Panc1 (cell line): ENCODE data around the gene CHI3L1. TPM values are rescaled to one million over a fixed set of nuclear protein-coding genes. Genes with fewer than 3 reads are reported as not detected.

Experiments
- ATAC-seq: fragments of 200-7000 bp; cut with Tn5 transposase; 2 replicates; pipeline ENCODE4 v1.9.1; 2020; ENCODE audit warnings: mild to moderate bottlenecking, moderate library complexity
- BruUV-seq: library from RNA; stranded (reverse); fragments of 400-500 nt; replicated peaks from 2 replicates; lab custom pipeline; 2021; lab: Mats Ljungman, UMichigan
- CTCF ChIA-PET: fragments of 300-600 bp; sonication (Branson Sonifier 250); formaldehyde crosslinking; loops from one replicate; lab custom pipeline; 2022; ENCODE audit warnings: antibody characterized with exemption; lab: Charles Lee
- POLR2A ChIA-PET: fragments of 300-600 bp; sonication (Branson Sonifier 250); formaldehyde crosslinking; loops from one replicate; lab custom pipeline; 2022; ENCODE audit warnings: antibody characterized with exemption; lab: Charles Lee
- DNase-seq: peaks from one replicate; pipeline ENCODE4 v3.0.0-alpha.2; 2010; ENCODE audit warnings: low read depth, low spot score
- H3K27ac ChIP-seq: 2 replicates; pipeline ENCODE4 v1.5.1; 2011; ENCODE audit warnings: mild to moderate bottlenecking, low read length, inconsistent platforms
- H3K27me3 ChIP-seq: fragments of 200-500 bp; sonication (Bioruptor generic); 2 replicates; pipeline ENCODE4 v1.6.0; 2014; ENCODE audit warnings: low read length, inconsistent platforms; ENCODE audit not compliant: control insufficient read depth, insufficient read depth
- H3K36me3 ChIP-seq: fragments of 200-500 bp; sonication (Bioruptor generic); 2 replicates; pipeline ENCODE4 v1.5.1; 2014; ENCODE audit warnings: inconsistent platforms, mild to moderate bottlenecking, low read length, moderate library complexity; ENCODE audit not compliant: control insufficient read depth, insufficient read depth
- H3K4me1 ChIP-seq: 2 replicates; pipeline ENCODE4 v1.5.1; 2011; ENCODE audit warnings: inconsistent platforms, mild to moderate bottlenecking, low read length, moderate library complexity; ENCODE audit not compliant: control insufficient read depth, insufficient read depth
- H3K4me3 ChIP-seq, 2 experiments: 2 replicates each; pipeline ENCODE4 v1.5.1; 2011 to 2012; ENCODE audit warnings: low read depth in 2 of 2, low read length in 2 of 2, mild to moderate bottlenecking in 2 of 2, inconsistent platforms in 1 of 2, moderate library complexity in 1 of 2
- H3K9me3 ChIP-seq: fragments of 200-500 bp; sonication (Bioruptor generic); 2 replicates; pipeline ENCODE4 v1.5.1; 2014; ENCODE audit warnings: low read depth, mild to moderate bottlenecking, inconsistent platforms, low read length, moderate library complexity; ENCODE audit not compliant: control insufficient read depth, insufficient read depth
- POLR2AphosphoS5 ChIP-seq: IDR thresholded peaks from 2 replicates; pipeline ENCODE4 v1.6.1; 2012; ENCODE audit warnings: mild to moderate bottlenecking, low read depth, low read length, moderate library complexity
- SIN3A ChIP-seq: IDR thresholded peaks from 2 replicates; pipeline ENCODE4 v1.6.1; 2012; ENCODE audit warnings: low read depth, mild to moderate bottlenecking, low read length, moderate library complexity, borderline replicate concordance; ENCODE audit not compliant: insufficient read depth
- TCF7L2 ChIP-seq: IDR thresholded peaks from 2 replicates; pipeline ENCODE4 v1.6.1; 2011; ENCODE audit warnings: mild to moderate bottlenecking, low read depth, low read length, inconsistent platforms
- in situ Hi-C: cut with HindIII; loops from 2 replicates; pipeline ENCODE4 v1.10.0; 2016; ENCODE audit warnings: low sequenced_read_pairs, low pct_unique_long_range_greater_than_20kb
- intact Hi-C: fragments of 100-400 bp; cut with micrococcal nuclease; formaldehyde crosslinking; loops from one replicate; pipeline ENCODE4 v1.10.0; 2022; ENCODE audit not compliant: unreplicated experiment
- total RNA-seq: library from RNA; stranded (reverse); gene quantifications from one replicate; pipeline ENCODE4 v1.2.1, GENCODE V29; 2021; ENCODE audit not compliant: unreplicated experiment
- TF ChIP-seq, protein P1 (sequence below): fragments of 450-650 bp; IDR thresholded peaks from 2 replicates; pipeline ENCODE4 v1.5.1; 2017; ENCODE audit warnings: mild to moderate bottlenecking
- TF ChIP-seq, protein P2 (sequence below), 2 experiments: IDR thresholded peaks; 2 replicates each; pipeline ENCODE4 v1.6.1; 2011 to 2012; ENCODE audit warnings: low read depth in 2 of 2, control low read depth in 1 of 2, low read length in 1 of 2, mild to moderate bottlenecking in 1 of 2, moderate library complexity in 1 of 2; ENCODE audit not compliant: insufficient read depth in 1 of 2

CHI3L1 gene
- total RNA-seq, 1 experiment from 2014 or later: 0.10 TPM

DNA sequence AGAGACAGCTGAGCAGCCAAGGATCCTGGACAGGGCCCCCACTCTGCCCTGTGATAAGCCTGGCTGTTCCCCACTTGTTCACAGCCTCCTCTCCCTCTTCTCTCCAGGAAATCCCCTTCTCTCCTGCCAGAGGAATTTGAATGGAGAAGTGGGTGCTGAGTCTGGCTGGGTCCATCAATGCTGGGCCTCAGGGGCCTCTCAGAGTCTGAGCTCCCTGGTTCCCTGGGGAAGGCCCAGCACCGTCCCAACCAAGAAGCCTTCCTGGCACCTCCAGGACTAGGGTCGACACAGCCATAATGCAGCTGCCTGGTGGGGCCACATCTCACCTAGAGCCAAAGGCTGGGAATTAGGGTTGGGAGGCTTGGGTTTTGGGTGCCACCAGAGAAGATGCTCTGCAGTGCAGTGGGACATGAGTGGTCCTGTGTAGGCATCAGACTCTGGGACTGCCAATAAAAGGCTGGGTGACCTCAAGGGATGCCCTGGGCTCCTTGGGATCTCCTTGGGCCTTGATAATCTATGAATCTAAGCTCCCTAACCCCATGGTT lies 13.4 kb downstream of the CHI3L1 start:
- Histone ChIP-seq H3K4me1 (no peaks in the 10 kb centered on the region; the same call in 1 of the 2 replicates), H3K9me3 (no peaks in the 10 kb centered on the region), H3K27ac (no peak overlapping the region), H3K27me3 (no peaks in the 10 kb centered on the region), H3K4me3 (no peak overlapping the region), H3K36me3 (no peaks in the 10 kb centered on the region)
- TF ChIP-seq, protein P1, sequence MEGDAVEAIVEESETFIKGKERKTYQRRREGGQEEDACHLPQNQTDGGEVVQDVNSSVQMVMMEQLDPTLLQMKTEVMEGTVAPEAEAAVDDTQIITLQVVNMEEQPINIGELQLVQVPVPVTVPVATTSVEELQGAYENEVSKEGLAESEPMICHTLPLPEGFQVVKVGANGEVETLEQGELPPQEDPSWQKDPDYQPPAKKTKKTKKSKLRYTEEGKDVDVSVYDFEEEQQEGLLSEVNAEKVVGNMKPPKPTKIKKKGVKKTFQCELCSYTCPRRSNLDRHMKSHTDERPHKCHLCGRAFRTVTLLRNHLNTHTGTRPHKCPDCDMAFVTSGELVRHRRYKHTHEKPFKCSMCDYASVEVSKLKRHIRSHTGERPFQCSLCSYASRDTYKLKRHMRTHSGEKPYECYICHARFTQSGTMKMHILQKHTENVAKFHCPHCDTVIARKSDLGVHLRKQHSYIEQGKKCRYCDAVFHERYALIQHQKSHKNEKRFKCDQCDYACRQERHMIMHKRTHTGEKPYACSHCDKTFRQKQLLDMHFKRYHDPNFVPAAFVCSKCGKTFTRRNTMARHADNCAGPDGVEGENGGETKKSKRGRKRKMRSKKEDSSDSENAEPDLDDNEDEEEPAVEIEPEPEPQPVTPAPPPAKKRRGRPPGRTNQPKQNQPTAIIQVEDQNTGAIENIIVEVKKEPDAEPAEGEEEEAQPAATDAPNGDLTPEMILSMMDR: no peak
- TF ChIP-seq POLR2AphosphoS5 (no peak), TCF7L2 (no peak), SIN3A (no peak)
- TF ChIP-seq, protein P2, sequence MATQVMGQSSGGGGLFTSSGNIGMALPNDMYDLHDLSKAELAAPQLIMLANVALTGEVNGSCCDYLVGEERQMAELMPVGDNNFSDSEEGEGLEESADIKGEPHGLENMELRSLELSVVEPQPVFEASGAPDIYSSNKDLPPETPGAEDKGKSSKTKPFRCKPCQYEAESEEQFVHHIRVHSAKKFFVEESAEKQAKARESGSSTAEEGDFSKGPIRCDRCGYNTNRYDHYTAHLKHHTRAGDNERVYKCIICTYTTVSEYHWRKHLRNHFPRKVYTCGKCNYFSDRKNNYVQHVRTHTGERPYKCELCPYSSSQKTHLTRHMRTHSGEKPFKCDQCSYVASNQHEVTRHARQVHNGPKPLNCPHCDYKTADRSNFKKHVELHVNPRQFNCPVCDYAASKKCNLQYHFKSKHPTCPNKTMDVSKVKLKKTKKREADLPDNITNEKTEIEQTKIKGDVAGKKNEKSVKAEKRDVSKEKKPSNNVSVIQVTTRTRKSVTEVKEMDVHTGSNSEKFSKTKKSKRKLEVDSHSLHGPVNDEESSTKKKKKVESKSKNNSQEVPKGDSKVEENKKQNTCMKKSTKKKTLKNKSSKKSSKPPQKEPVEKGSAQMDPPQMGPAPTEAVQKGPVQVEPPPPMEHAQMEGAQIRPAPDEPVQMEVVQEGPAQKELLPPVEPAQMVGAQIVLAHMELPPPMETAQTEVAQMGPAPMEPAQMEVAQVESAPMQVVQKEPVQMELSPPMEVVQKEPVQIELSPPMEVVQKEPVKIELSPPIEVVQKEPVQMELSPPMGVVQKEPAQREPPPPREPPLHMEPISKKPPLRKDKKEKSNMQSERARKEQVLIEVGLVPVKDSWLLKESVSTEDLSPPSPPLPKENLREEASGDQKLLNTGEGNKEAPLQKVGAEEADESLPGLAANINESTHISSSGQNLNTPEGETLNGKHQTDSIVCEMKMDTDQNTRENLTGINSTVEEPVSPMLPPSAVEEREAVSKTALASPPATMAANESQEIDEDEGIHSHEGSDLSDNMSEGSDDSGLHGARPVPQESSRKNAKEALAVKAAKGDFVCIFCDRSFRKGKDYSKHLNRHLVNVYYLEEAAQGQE (IDR thresholded peaks at IDR 0.05; ENCODE audit: insufficient read depth in 1 of 2, low read depth in 2 of 2, low read length in 1 of 2): no peak
- ATAC-seq (no peak), DNase-seq (no peak)
- intact Hi-C loops: loop anchor here (2.0 kb wide), 2 partner anchors 56 to 134 kb away; no protein-coding TSS in a partner anchor
- no TSS peak for BruUV-seq
- CTCF ChIA-PET: interaction anchor here (0.5 to 3.9 kb wide), 3 partner anchors 55 to 125 kb away, joined by 3 to 19 read pairs (median 3); no protein-coding TSS in a partner anchor
- in situ Hi-C loops: no loop called here
- POLR2A ChIA-PET: no interaction called here

DNA sequence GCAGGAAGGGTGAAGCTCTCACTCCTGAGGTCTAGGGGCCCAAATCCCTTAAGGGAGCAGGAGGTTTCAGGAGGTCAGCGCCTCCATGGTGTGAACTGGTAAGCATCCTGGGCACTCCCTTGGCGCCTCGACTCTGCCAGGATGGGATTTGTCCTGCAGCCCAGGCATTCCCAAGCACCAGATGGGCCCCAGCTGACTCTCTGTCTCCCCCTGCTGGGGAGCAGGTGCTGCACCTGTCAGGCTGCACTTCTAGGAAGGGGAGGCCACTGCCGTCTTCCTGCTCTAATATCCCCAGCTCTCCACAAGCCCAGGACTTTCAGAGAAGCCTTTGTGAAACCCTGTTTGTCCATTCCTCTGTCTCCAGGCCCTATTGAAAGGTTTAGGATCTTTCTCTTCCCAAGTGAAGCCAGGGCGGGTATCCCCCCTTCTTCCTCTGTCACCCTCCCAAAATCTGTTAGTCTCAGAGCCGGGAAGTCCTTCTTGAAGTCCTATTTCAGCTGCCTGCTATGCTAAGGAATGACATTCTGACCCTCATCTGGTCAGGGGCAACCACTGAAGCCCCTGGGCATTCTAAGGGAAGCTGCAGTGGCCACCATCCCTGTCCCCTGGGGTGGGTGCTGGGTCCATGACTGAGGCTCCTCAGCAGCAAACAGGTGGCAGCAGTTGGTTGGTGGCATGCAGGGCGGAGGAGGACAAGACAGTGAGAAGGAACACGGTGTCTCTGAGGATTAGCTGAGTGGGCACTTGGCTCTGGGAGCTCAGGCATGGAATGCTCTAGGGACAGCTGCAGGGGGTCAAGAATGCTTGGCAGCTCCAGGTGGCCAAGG lies 14.1 kb downstream of the CHI3L1 start:
- H3K4me1 ChIP-seq: no peaks in the 10 kb centered on the region; the same call in 1 of the 2 replicates
- in situ Hi-C loops: no loop called here

More for the DNA sequence above, 14.1 kb downstream of the CHI3L1 start:
- DNase-seq: peak; percentile 51
- no peak for TF ChIP-seq SIN3A
- TF ChIP-seq, protein P1: peak; percentile 94
- Histone ChIP-seq H3K27ac (no peak overlapping the region), H3K9me3 (no peaks in the 10 kb centered on the region), H3K36me3 (no peaks in the 10 kb centered on the region), H3K4me3 (no peak overlapping the region), H3K27me3 (no peaks in the 10 kb centered on the region)
- intact Hi-C loops: loop anchor here (2.0 kb wide), 2 partner anchors 56 to 134 kb away; no protein-coding TSS in a partner anchor
- ChIA-PET POLR2A (no interaction called here), CTCF (interaction anchor here (0.5 to 3.9 kb wide), 3 partner anchors 55 to 132 kb away, joined by 3 to 19 read pairs (median 4); no protein-coding TSS in a partner anchor)
- ATAC-seq: peak; percentile 87
- BruUV-seq: no TSS peak
